Measurements from ENCODE around the gene PPARD. TPM values are rescaled to one million over a fixed set of nuclear protein-coding genes. Genes with fewer than 3 reads are reported as not detected.

Gene PPARD
- total RNA-seq, 4 donors from 2014 or later, result 6.3 to 16.7 (median 12.0) TPM

DNA sequence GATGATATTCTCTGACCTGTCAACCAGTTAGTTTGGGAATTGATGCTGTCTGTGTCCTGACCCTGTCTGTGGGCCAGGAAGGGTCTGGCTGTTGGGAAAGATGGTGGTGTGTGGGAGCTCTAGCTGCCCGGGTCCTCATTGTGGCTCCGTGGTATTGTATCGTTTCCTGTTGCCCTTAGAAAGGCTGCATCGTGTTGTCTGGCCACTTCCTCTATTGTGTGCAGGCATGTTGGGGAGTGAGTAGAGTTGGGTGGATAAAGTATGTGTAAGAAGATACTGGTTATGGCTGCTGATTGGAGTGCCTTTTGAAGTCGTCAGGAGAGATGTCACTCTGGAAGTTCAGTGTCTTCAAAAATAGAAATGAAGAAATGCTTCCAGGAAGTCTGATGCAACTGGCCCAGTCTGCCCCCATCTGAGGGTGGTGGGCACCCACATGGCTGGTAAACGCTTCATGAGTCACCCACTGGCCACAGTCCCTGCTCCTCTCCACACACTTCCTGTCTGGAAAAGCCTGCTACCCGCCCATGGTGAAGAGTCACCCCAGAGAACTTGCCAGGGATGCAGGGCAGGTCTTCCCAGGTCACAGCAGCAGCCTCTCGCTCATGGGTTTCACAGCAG is 27.9 kb downstream of the PPARD start:
- Histone ChIP-seq H3K27ac (peak overlapping the region; percentile 87 to 94 (median 92)), H3K4me1 (peaks cover 60 to 63% of the 10 kb centered on the region in 2 donors), H3K9me3 (no peaks in the 10 kb centered on the region), H3K27me3 (no peaks in the 10 kb centered on the region), H3K36me3 (no peaks in the 10 kb centered on the region), H3K4me3 (peak overlapping the region in 2 of 4 donors; percentile 2 to 6)
- in situ Hi-C loops (cut with MboI; ENCODE audit: low sequenced_read_pairs in 4 of 4), result no loop called here
- peak; percentile 58 to 69 for TF ChIP-seq POLR2A (IDR thresholded peaks at IDR 0.05)
- TF ChIP-seq, protein P1, sequence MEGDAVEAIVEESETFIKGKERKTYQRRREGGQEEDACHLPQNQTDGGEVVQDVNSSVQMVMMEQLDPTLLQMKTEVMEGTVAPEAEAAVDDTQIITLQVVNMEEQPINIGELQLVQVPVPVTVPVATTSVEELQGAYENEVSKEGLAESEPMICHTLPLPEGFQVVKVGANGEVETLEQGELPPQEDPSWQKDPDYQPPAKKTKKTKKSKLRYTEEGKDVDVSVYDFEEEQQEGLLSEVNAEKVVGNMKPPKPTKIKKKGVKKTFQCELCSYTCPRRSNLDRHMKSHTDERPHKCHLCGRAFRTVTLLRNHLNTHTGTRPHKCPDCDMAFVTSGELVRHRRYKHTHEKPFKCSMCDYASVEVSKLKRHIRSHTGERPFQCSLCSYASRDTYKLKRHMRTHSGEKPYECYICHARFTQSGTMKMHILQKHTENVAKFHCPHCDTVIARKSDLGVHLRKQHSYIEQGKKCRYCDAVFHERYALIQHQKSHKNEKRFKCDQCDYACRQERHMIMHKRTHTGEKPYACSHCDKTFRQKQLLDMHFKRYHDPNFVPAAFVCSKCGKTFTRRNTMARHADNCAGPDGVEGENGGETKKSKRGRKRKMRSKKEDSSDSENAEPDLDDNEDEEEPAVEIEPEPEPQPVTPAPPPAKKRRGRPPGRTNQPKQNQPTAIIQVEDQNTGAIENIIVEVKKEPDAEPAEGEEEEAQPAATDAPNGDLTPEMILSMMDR (IDR thresholded peaks at IDR 0.05 in 4 of 5, conservative IDR thresholded peaks at IDR 0.05 in 1 of 5), result peak in 1 of 5 experiments; percentile 26
- ATAC-seq (peak; percentile 92 to 95), DNase-seq (peak; percentile 92 to 98)
- intact Hi-C loops (cut with DNase I; ENCODE audit: low total_unique reads), result loop anchor here (1.0 kb wide), 1 partner anchor 28 kb away; the partner anchor contains the start of gene PPARD

DNA sequence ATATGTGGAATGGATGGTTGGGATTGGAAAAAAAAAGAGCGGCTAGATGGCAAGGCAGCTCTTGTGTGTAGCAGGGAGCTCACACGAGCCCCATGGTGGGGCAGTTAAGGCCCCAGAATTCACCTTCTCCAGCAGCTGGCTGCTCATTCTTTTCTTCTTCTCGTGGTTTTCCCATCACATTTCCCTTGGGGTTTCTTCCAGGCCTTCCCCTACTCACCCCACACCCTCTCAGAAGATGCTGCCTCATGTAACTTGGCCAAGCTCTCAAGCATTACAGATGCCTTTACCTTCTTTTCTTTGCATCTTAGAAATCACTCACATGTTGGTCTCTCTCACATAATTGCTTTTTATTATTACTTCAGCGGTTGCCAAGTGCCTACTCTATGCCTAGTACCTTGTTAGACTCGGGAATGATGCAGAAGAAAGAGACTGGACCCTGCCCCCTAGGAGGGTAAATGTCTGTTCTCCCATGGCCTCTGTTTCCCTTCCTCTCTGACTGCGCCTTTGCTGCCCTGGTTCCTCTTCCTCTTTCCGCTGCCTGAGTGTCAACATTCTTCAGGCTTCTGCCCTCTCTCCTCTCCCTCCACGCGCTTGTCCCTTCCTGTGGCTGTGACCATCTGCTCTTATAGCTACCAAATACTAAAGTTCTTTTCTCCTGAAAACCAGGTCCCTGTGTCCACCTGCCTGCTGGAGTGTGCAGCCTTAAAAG is 28.6 kb downstream of the PPARD start:
- Histone ChIP-seq H3K27ac (peak overlapping the region; percentile 87 to 94 (median 92)), H3K4me1 (peaks cover 57 to 60% of the 10 kb centered on the region in 2 donors), H3K36me3 (no peaks in the 10 kb centered on the region), H3K27me3 (no peaks in the 10 kb centered on the region), H3K4me3 (no peak overlapping the region), H3K9me3 (no peaks in the 10 kb centered on the region)
- no peak for ATAC-seq
- TF ChIP-seq POLR2A (IDR thresholded peaks at IDR 0.05), result no peak
- TF ChIP-seq, protein P1 (IDR thresholded peaks at IDR 0.05 in 4 of 5, conservative IDR thresholded peaks at IDR 0.05 in 1 of 5), result no peak
- in situ Hi-C loops (cut with MboI; ENCODE audit: low sequenced_read_pairs in 4 of 4), result no loop called here
- peak in 1 of 2 donors; percentile 37 for DNase-seq
- intact Hi-C loops (cut with DNase I; ENCODE audit: low total_unique reads), result loop anchor here (1.0 kb wide), 1 partner anchor 29 kb away; the partner anchor contains the start of gene PPARD

DNA sequence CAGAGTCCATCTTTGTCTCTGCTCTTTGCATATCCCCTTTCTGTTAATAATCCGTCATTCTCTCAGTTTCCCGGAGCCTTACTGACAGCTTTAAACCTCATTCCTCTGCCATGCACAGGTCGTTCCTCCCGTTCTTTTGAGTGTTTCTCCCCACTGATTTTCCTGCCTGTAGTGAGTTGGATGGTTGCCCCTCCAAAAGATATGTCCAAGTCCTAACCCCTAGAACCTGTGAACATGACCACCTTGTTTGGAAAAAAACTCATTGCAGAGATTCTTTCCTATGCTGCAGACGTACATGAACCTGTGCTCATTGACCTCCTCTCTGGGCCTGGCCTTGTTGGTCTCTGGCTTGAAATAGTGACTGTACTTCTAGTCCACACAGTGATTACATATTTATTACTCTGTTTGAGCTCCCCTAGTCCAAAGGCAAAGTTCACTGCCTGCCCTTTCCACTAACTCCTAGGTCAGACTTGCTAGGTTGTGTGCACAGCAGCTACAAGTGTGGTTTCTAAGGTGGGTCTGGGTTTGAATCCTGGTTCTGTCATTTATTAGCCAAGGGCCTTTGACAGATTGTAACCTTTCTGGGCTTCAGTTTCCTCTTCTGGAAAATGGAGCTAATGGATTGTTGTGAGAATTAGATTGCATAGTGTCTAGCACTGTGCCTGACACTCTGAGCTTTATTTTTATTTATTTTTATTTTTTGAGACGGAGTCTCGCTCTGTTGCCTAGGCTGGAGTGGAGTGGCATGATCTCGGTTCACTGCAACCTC is 29.3 kb downstream of the PPARD start:
- in situ Hi-C loops (cut with MboI; ENCODE audit: low sequenced_read_pairs in 4 of 4) (no loop called here), intact Hi-C loops (cut with DNase I; ENCODE audit: low total_unique reads) (no loop called here)
- Histone ChIP-seq H3K27ac (peak overlapping the region; percentile 87 to 94 (median 92)), H3K27me3 (no peaks in the 10 kb centered on the region), H3K4me3 (no peak overlapping the region), H3K9me3 (no peaks in the 10 kb centered on the region), H3K4me1 (peaks cover 54 to 58% of the 10 kb centered on the region in 2 donors), H3K36me3 (no peaks in the 10 kb centered on the region)
- no peak for TF ChIP-seq POLR2A (IDR thresholded peaks at IDR 0.05)
- TF ChIP-seq, protein P1 (IDR thresholded peaks at IDR 0.05 in 4 of 5, conservative IDR thresholded peaks at IDR 0.05 in 1 of 5), result no peak
- ATAC-seq (no peak), DNase-seq (no peak)

DNA sequence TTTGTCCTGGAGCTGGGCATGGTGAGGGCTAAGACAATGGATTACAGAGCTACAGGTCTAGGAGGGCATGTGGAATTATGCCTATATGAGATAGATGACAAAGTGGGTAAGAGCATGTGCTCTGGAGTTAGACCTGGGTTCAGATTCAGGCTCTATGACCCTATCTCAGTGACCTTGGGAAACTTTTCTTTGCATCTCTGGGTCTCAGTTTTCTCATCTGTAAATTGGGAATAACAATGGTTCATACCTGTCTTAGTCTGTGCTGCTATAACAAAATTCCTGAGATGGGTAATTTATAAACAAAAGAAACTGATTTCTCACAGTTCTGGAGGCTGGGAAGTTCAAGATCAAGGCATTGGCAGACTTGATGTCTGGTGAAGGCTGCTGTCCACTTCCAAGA is 30.3 kb downstream of the PPARD start:
- Histone ChIP-seq H3K4me1 (peaks cover 45 to 49% of the 10 kb centered on the region in 2 donors), H3K4me3 (no peak overlapping the region), H3K36me3 (no peaks in the 10 kb centered on the region), H3K9me3 (no peaks in the 10 kb centered on the region), H3K27me3 (no peaks in the 10 kb centered on the region), H3K27ac (peak overlapping the region in 1 of 4 donors; percentile 94)
- no peak for TF ChIP-seq POLR2A (IDR thresholded peaks at IDR 0.05)
- TF ChIP-seq, protein P1 (IDR thresholded peaks at IDR 0.05 in 4 of 5, conservative IDR thresholded peaks at IDR 0.05 in 1 of 5), result no peak
- intact Hi-C loops (cut with DNase I; ENCODE audit: low total_unique reads), result no loop called here
- ATAC-seq, result no peak
- in situ Hi-C loops (cut with MboI; ENCODE audit: low sequenced_read_pairs in 4 of 4), result no loop called here
- no peak for DNase-seq

All from gastrocnemius medialis (tissue), 4 donors.